Subcutaneous adipose tissue (tissue), 4 donors: ENCODE data around the gene BMAL1. TPM values are rescaled to one million over a fixed set of nuclear protein-coding genes. Genes with fewer than 3 reads are reported as not detected.

Source experiments
- CTCF ChIP-seq: fragments of 450-650 bp; IDR thresholded peaks from one replicate; pipeline ENCODE4 v1.5.1; 2016; ENCODE audit warnings: low read depth, mild to moderate bottlenecking, control low read depth, antibody characterized with exemption, moderate library complexity
- total RNA-seq, 4 donors: library from RNA; depleted of rRNA; stranded (reverse); fragments of >200 nt; gene quantifications; one replicate each; pipeline ENCODE4 v1.1.0, GENCODE V29; 2016

The BMAL1 gene
- total RNA-seq, 4 donors from 2014 or later: 40.8 to 81.8 (median 54.0) TPM

GRCh38 chr11:13333456-13333957 is 55.9 kb downstream of the BMAL1 start:
- TF ChIP-seq CTCF: no peak

DNA sequence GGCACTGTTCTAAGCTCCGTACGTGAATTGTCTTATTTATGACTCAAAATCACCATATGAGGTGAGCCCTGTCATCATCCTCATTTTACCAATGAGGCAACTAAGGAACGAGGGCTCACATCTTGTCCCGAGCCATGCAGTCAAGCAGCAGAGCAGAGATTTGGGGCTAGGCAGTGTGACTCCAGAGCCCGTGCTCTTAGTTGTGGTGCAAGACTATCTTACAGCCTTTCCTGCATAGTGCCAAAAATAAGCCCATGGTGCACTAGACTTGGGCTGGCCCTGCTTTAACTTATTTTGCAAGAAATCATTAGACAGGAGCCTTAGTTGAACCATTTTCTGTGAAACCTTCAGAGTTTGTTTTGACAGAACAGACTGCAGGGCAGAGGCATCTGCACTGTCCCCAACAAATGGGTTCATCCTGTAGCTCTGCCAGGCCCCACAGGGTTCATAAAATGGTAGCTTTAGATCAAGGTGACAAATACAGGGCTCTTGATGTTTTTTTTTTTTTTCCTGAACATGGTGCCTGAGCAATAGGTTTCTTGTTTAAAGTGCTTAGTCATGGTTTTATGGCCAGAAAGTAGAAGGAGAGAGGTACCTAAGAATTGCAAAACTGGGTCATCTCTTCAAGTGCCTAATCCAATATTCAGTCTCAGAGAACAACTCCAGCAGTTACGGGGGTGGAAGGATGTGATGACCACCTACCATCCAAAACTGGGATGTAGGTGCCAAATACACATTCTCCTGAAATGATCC is 56.6 kb downstream of the BMAL1 start:
- no peak for TF ChIP-seq CTCF

DNA sequence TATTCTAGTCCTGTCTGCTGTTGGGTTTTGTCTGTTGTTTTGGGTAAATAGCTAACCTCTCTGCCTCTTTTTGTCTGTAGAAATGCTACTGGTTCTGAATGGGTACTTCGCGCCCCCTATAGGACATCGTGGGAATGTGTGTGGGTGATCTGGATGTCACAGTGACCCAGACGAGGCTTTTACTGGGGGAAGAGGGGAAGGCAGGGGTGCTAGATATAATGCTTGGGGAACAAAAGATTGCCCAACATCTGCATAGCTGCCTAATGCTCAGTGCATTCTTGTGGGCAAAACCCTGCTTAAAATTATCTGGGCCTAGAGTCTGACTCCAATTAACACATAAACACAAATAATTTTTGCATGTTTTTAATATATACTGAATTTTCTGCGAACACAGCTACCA is 57.7 kb downstream of the BMAL1 start:
- no peak for TF ChIP-seq CTCF

GRCh38 chr11:13336246-13336878 is 58.8 kb downstream of the BMAL1 start:
- TF ChIP-seq CTCF: no peak

GRCh38 chr11:13338019-13338426 is 60.4 kb downstream of the BMAL1 start:
- TF ChIP-seq CTCF: no peak

GRCh38 chr11:13338427-13339069 is 61.0 kb downstream of the BMAL1 start:
- no peak for TF ChIP-seq CTCF
